Measurements from ENCODE around the gene TCL1A.
"Not testable (repeated sequence)": the region's sequence is repeated elsewhere in the genome, so short reads cannot be mapped to it uniquely, and the experiment has no call there.

Gene TCL1A, protein sequence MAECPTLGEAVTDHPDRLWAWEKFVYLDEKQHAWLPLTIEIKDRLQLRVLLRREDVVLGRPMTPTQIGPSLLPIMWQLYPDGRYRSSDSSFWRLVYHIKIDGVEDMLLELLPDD

GRCh38 chr14:95713596-95714371 is at the start of gene TCL1A:
TSS of gene TCL1A (minus strand) at chr14:95714125. CDS start at chr14:95714066, 59 bp downstream.
- no peak for DNase-seq (ENCODE audit: low spot score)

- not testable (repeated sequence) for DNase-seq (ENCODE audit: low spot score)
These were observed 49.1 kb upstream of the TCL1A start for GRCh38 chr14:95763032-95763431.

- no peak for DNase-seq (ENCODE audit: low spot score)
These were observed 47.5 kb upstream of the TCL1A start for GRCh38 chr14:95761436-95761835.

- DNase-seq (ENCODE audit: low spot score) = no peak
These were observed 46.7 kb upstream of the TCL1A start for GRCh38 chr14:95760596-95760995.

GRCh38 chr14:95759941-95760340 is 46.0 kb upstream of the TCL1A start:
- no peak for DNase-seq (ENCODE audit: low spot score)

GRCh38 chr14:95758331-95758730 is 44.4 kb upstream of the TCL1A start:
- DNase-seq (ENCODE audit: low spot score) = no peak

- DNase-seq (ENCODE audit: low spot score) = no peak
These were observed 42.8 kb upstream of the TCL1A start for GRCh38 chr14:95756751-95757150.

GRCh38 chr14:95756127-95756526 is 42.2 kb upstream of the TCL1A start:
- no peak for DNase-seq (ENCODE audit: low spot score)

- DNase-seq (ENCODE audit: low spot score) = no peak
These were observed 27.9 kb upstream of the TCL1A start for GRCh38 chr14:95741781-95742180.

DNA sequence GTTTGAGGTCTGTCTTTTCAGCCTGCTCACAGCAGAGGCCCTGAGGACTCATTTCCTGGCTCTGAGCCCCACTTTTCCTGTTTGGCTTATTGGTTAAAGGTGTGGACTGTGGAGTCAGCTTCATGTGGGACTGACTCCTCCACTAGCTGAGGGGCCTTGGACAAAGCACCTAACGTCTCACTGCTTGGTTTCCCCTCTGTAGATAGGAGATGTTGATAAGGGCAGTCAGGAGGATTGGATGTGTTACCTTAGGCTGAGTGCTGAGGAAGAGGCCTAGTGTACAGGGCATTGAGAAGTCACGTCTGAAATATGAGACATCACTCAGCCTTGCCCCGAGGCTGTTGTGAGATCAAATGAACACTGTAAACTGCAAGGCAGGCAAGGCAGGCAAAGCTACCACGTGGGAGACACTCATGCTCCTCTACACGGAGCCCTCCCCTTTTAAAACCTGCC is 27.1 kb upstream of the TCL1A start:
- no peak for DNase-seq (ENCODE audit: low spot score)

- DNase-seq (ENCODE audit: low spot score) = no peak
These were observed 25.4 kb upstream of the TCL1A start for GRCh38 chr14:95739356-95739755.

GRCh38 chr14:95733212-95733611 is 19.3 kb upstream of the TCL1A start:
- DNase-seq (ENCODE audit: low spot score) = no peak

GRCh38 chr14:95730126-95730525 is 16.2 kb upstream of the TCL1A start:
- DNase-seq (ENCODE audit: low spot score) = no peak

- DNase-seq (ENCODE audit: low spot score) = not testable (repeated sequence)
These were observed 15.6 kb upstream of the TCL1A start for GRCh38 chr14:95729402-95730028.

- no peak for DNase-seq (ENCODE audit: low spot score)
These were observed 13.3 kb upstream of the TCL1A start for GRCh38 chr14:95727056-95727700.

GRCh38 chr14:95725685-95726336 is 11.9 kb upstream of the TCL1A start:
- DNase-seq (ENCODE audit: low spot score) = no peak

DNA sequence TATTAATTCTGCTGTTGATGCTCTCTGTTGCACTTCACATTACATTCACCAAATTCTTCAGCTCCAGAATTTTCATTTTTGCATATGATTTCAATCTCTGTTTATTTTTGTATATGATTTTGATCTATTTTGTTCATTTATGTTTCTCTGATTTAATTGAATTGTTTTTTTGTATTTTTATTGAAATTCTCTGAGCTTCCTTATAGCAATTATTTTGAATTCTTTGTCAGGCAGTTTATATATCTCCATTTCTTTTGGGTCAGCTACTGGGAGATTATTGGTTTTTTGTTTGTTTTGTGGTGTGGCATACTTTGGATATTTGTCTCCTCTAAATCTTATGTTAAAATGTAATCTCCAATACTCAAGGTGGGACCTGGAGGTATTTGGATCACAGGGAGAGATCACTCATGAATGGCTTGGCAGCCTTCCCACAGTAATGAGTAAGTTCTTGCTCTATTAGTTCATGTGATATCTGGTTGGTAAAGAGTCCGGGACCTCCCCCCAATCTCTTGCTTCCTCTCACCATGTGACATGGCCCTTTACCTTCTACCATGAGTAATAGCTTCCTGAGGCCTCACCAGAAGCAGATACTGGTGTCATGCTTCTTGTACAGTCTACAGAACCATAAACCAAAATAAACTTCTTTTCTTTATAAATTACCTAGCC is 8.7 kb upstream of the TCL1A start:
- no peak for DNase-seq (ENCODE audit: low spot score)

DNA sequence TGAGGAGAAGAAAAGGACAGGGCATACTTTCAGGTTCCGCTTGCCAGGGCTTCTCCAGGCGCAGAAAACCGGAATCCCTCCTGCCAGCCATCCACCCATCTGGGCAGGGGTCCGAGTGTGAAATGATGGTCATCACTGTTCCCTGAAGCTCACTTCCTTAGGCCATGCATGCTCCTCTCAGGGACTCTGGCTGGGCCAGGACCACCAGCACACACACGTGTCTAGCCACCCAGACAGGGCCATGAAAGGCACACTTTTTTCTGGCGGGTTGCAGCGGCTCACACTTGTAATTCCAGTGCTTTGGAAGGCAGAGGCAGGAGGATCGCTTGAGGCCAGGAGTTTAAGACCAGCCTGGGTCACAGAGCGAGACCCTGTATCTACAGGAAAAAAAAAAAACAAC is 1.5 kb downstream of the TCL1A start:
- no peak for DNase-seq (ENCODE audit: low spot score)

DNA sequence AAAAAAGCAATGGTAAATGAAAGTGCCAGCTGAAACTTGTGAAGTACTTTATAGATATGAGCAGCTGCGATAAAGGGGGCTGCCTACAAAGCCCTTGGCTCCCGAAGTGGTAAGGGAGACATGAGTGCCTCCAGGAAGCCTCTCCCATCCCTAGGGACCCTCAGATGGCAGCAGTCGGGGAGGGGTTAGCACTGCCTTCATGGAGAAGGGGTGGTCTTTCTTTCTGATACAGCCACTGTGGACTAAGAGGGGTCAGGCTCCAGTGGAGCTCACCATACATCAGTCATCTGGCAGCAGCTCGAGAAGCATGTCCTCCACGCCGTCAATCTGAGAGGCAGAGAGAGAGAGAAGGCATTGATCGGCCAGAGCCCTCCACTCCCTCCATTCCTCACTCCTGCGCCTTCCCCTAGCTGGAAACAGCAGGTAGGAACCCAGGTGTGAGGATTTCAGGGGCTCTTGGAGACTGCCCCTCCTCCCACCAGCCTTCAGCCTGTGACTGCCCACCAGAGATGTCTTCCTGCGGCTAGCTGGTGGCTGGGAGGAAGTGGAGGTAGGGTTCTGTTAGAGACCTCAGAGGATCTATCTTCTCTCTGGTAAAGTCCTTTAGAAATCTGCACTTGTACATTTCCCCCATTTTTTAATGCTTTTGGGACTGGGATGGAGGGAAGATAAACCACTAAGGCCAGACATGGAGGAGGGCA is 2.3 kb downstream of the TCL1A start:
- DNase-seq (ENCODE audit: low spot score) = no peak

DNA sequence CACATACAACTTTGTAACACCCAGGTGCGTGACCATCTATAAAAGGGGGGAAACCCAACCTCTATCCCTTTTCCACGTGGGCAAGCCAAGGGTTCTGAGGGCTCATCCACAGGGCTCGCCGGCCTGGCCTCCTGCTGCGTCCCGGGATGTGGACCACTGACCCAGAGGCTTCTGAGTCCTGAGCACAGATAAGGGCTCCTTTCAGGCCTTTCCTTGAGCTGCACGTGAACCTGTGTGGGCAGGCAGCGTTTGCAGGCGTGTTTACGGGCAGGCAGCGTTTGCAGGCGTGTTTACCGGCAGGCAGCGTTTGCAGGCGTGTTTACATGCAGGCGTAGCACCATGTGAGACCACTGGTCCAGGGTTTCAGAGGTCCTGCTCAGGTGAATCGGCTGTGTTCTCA is 3.8 kb downstream of the TCL1A start:
- DNase-seq (ENCODE audit: low spot score) = no peak

- no peak for DNase-seq (ENCODE audit: low spot score)
These were observed 6.6 kb downstream of the TCL1A start for GRCh38 chr14:95707327-95707726.

All from hematopoietic multipotent progenitor cell treated with erythropoietin and hydrocortisone succinate and interleukin-3 and kit ligand, for 15 days (in vitro differentiated cells).